T-helper 2 cell (primary cell): ENCODE measurements around the gene CPNE5.

ENCODE experiments used
- DNase-seq, 5 experiments: peaks; one replicate each; pipeline versions ENCODE4 v3.0.0 to v3.0.0-alpha.2; 2012 to 2022

CPNE5 gene

GRCh38 chr6:36698196-36698595 is 141.0 kb downstream of the CPNE5 start:
- DNase-seq = no peak

GRCh38 chr6:36697481-36697903 is 141.8 kb downstream of the CPNE5 start, which contains the start of gene RAB44:
RAB44 (plus strand) TSS chr6:36697826; CDS start chr6:36704236, 6,410 bp downstream.
- peak in 1 of 5 experiments; percentile 34 for DNase-seq

DNA sequence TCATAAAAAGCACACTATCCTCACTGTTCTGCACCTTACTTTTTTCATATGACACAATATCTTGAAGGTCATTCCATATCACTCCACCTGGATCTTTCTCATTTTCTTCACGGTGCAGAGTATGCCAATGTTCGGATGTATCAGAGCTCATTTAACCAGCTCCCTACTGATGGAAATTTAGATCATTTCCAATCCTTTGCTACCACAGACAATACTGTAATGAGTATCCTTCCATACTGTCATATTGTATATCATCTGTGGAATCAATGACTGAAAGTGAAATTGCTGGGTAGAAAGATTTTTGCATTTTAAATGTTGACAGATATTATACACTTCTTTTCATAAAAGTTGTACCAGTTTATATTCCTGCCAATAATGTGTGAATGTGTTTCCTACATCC is 143.8 kb downstream of the CPNE5 start:
- peak in 1 of 5 experiments; percentile 77 for DNase-seq

DNA sequence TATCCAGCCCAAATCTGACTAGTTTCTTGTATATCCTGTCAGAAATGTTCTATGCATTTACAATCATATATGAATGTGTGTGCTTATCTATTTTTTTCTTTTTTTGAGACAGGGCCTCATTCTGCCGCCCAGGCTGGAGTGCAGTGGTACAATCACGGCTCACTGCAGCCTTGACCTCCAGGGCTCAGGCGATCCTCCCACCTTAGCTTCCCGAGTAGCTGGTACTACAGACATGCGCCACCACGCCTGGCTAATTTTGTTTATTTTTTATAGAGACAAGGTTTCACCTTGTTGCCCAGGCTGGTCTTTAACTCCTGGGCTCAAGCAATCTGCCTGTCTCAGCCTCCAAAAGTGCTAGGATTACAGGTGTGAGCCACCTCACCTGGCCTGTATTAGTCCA is 144.6 kb downstream of the CPNE5 start:
- no peak for DNase-seq

DNA sequence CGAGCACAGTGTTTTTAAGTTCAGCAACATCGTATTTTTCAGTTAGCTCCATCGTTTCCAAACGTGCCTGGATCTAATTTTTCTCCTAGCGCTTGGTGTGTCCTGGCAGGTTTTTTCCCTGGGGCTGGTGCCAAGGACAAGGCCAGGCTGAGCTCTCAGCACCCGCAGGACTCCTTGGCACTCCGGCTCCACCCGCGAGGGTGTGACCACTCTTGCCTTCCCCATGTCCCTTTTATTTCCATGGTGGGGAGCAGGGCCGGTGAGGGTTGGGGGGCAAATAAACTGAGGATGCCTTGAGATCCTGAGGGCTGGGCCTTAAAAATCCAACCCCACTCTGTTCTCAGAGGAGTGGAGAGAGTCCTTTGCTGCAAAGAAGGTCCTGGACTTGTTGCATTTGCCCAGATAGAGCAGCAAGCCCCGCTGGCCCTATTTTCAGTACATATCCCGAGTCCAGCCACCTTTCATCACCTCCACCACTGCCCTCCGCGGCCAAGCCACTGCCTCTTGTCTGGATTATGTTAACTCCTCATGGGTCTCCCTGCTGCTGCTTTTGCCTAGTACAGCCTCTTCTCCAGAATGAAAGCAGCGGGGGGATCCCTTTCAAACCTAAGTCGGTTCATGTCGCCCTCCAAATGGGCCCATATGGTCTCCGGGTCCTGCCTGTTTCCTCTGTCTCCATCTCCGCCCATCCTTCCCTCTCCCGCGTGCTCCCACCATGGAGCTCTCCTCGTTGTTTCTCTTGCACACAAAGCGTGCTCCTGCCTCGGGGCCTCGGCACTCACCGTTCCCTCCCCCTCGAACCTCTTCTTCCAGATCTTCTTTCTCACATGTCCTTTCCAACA is 146.2 kb downstream of the CPNE5 start:
- DNase-seq = no peak

GRCh38 chr6:36692220-36692619 is 147.0 kb downstream of the CPNE5 start:
- peak in 1 of 5 experiments; percentile 83 for DNase-seq

DNA sequence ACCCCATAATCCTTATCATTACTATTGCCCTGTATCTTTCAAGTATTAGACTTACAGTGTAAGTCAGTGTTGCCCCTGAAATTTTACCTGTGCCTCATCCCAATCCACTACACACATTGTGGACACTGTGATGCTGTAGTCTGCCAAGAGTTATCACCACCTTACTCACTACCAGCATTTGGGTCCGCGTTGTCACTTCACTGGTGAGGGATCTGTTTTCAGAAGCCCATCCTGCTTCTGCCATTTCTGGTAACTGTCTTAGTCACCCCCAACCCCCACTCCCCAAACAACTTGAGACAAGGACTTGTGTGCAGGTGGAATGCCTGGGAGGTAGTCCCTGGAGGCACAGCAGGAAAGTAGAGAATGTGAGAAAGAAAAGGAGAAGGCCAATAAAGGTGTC is 147.6 kb downstream of the CPNE5 start:
- DNase-seq = no peak

DNA sequence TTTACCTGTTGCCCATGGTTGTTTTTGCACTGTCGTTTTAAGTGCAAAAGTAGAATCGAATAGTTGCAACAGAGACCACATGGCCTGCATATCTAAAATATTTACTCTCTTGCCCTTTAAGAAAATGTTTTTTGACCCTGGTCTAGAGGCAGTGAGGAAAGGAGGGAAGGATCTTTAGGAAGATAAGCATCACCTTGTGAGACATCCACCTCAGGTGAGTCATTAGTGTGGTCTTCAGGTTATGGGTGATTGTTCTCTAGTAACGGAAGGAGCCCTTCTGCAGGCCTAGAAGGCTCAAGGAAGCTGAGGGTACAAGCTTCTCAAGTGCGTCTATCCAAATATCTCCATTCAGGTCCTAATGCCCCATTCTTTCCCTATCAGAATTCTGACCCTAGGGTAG is 148.2 kb downstream of the CPNE5 start:
- DNase-seq = no peak
